Umbilical cord (tissue), 2 donors: ENCODE data around the gene ALX4. TPM values are rescaled to one million over a fixed set of nuclear protein-coding genes. Genes with fewer than 3 reads are reported as not detected.

Experiments used
- DNase-seq: peaks from one replicate; pipeline ENCODE4 v3.0.0-alpha.2; 2015; ENCODE audit warnings: low spot score
- total RNA-seq: library from RNA; depleted of rRNA; stranded (reverse); fragments of >200 nt; gene quantifications from one replicate; pipeline ENCODE4 v1.2.3, GENCODE V29; 2014; ENCODE audit warnings: low replicate concordance; ENCODE audit not compliant: insufficient read depth

Gene ALX4
- total RNA-seq, 1 donor from 2014 or later: 2.6 TPM

DNA sequence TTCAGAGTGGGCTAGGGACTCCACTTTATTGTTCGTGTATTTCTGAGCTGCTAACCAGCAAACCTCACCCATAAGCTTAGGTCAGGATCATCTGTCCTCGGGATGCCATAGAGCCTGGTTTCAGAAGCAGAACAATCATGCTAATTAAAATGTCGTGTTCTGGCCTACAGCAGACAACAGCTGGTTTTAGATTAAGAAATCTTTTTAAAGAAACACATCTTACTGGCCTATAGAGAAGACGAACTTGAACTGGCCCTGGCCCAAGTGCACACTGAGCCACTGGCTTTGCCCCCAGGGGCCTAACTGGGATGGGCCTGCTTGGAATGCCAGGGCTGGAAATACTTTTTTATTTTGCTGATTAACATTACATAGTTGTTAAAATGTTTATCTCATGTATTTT is 63.2 kb downstream of the ALX4 start:
- DNase-seq: peak; percentile 77

DNA sequence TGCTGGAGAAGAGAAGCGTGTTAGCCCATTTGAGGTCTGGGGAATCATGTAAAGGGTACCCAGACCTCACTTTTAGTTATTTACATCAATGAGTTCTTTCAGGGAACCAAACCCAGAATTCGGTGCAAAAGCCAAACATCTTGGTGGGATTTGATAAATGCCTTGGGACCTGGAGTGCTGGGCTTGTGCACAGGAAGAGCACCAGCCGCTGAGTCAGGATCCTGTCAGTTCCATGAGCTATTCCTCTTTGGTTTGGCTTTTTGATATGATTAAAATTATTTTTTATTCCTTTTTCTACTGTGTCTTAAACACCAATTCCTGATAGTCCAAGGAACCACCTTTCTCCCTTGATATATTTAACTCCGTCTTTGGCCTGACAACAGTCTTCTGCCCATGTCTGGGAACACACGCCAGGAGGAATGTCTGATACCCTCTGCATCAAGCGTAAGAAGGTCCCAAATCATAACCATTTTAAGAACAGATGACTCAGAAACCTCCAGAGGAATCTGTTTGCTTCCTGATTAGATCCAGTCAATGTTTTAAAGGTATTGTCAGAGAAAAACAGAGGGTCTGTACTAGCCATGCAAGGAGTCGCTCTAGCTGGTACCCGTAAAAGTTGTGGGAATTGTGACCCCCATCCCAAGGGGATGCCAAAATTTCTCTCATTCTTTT is 65.2 kb downstream of the ALX4 start:
- peak; percentile 48 for DNase-seq

DNA sequence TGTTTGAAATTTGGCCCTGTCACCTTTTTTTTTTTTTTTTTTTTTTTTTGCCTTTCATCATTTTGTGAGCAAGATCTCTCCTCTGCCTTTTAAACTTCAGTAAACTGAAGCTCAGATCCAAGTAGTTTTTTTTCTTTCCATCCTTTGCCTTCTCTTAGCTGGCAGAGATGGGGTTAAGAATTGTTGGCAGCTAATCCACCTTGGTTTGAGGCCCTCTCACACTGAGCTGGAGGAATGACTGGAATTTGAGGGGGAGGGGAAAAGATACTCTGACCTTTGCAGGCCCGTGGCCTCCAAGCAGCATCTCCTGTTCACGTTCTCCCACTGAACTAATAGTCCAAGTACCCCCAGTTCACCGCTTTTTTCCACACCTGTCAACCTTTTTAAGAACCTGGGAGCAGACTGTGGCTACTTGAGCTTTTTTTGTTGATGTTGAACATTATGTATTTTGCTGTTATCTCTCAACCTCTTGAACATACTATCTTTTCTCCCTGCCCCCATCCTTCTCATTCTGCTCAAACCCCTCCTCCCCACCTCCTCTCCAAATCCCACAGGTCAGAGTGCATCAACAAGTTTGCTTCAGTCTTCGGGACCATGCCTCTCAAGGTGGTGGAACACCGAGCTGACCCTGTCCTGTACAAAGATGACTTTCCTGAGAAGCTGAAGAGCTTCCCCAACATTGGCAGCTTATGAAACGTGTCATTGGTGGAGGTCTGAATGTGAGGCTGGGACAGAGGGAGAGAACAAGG is 66.2 kb downstream of the ALX4 start:
- peak; percentile 50 for DNase-seq

- no peak for DNase-seq
Measured at GRCh38 chr11:44243086-44243485, 66.9 kb downstream of the ALX4 start.

GRCh38 chr11:44241851-44242250 is 68.1 kb downstream of the ALX4 start:
- peak; percentile 35 for DNase-seq

GRCh38 chr11:44237156-44237555 is 72.8 kb downstream of the ALX4 start:
- peak; percentile 40 for DNase-seq

DNA sequence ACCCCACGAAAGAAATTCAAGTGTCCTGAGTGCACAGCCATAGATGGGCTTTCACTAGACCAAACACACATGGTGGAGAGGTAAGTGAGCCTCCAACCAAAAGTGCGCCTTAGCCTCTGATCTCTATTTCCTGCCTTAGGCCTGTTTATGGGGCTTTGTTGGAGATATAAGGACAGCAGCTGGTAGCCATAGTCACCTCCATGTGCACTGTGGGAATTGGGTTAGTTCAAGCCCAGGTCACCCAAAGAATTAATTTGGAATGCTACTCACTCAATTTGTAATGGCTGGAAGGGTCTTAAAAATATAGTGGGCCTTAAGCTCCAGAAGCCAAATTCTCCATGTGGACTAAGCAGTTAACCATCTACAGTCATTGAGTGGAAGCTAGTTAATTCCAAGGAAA is 73.6 kb downstream of the ALX4 start:
- DNase-seq: no peak

DNA sequence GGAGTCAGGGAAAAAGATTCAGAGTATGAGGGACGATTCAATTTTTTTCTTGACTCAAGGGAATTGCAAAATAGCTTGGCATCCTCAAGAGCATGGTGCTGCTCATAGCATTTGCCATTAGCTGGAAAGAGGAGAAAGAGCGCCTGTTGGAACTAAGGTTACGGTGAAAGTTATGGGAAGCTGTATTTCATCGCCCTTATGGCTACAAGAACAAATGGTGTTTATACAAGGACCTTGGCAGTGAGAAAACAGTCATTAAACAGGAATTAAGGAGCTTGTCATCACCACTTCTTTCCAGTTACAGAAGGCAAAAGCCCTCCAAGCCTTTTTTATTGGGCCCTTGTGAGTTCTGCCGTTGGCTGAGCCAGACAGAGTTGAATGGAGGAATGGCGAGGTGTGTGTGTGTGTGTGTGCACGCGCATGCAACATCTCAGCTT is 74.2 kb downstream of the ALX4 start:
- no peak for DNase-seq

GRCh38 chr11:44229624-44230023 is 80.3 kb downstream of the ALX4 start:
- DNase-seq: no peak

- no peak for DNase-seq
Measured at GRCh38 chr11:44229098-44229497, 80.8 kb downstream of the ALX4 start.

GRCh38 chr11:44228379-44228778 is 81.6 kb downstream of the ALX4 start:
- peak; percentile 59 for DNase-seq

GRCh38 chr11:44226945-44227344 is 83.0 kb downstream of the ALX4 start:
- no peak for DNase-seq

DNA sequence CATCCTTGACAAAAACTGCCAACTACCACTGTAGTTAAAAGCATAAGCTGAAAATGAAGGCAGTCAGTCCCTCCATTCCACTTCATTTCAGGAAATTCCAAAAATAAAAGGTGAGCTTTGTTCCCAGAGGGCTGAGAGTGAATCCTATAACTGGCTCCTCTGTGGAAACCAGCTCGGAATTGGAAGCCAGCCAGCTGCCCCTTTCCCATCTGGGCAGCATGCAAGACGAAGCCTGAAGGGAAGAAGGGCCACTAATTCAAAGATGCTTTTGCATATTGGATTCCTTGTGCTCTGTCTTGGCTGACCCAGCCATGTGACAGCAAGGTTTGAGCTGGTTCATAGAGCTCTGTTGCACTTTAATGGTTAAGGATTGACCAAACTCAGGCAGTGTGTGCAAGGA is 83.4 kb downstream of the ALX4 start:
- no peak for DNase-seq

GRCh38 chr11:44224867-44225501 is 85.0 kb downstream of the ALX4 start:
- DNase-seq: peak; percentile 57

DNA sequence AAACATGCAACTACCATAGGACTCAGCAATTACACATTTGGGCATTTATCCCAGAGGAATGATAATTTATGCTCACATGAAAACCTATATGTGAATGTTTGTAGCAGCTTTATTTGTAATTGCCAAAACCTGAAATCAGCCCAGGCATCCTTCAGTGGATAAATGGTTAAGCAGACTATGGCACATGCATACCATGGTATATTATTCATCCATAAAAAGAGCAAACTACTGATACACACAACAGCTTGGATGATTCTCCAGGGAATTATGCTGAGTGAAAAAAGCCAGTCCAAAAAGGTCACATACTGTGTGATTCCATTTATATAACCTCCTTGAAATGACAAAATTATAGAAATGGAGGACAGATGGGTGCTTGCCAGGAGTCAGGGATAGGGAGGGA is 86.7 kb downstream of the ALX4 start:
- no peak for DNase-seq

DNA sequence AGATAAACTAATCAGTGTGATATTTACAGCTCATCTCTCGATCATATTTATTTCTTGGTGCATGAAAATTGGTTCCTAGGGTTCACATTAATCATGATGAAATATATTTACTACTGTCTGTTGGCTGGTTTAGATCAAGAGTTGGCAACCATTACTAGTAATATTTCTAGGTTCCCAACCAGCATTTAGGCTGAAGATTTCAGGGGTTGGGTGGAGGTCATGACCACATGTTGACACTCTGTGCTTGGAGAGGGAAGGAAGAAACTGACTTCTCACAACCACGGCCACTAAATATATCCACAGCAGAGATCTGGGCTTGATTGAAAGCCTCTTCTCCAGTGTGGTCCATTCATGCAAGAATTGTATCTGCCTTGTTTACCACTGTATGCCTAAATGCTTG is 87.9 kb downstream of the ALX4 start:
- no peak for DNase-seq

DNA sequence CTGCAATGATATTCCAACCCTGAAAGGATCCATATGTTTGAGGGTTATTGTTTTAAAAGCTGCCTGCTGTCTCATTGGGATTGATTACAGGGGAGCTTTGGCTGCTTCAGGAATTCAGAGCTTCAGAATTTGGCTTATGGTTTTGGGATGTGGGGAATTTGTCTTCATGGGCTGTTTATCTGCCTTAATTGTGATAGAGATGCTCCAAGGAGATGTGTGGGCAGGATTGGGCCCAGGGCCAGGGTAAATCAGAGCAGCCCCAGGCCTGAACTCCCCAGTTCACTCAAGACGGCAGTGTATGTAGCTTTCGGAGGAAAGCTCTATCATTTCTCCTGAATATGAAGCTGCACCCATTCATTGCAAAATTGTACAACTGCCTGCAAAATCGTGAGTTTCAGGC is 88.5 kb downstream of the ALX4 start:
- no peak for DNase-seq

- DNase-seq: no peak
Measured at GRCh38 chr11:44219830-44220796, 89.8 kb downstream of the ALX4 start.

DNA sequence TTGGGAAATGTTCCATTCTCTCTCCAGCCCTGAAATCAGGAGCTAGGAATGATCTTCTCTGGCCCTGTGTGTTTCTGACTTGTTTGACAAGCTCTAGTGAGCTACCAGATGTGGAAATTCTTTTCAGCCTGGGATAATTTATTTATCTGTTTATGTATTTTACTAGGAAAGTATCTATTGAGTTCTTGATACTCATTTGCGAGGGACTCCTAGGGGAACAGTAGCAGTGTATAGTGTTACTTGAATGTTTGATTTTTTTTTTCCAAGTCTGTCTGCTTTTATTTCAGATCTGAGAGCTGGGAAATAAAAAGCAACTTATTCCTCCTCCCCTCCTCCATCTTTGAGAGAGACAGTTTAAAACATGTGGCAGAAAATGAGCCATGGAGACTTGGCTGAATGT is 92.5 kb downstream of the ALX4 start:
- DNase-seq: no peak

DNA sequence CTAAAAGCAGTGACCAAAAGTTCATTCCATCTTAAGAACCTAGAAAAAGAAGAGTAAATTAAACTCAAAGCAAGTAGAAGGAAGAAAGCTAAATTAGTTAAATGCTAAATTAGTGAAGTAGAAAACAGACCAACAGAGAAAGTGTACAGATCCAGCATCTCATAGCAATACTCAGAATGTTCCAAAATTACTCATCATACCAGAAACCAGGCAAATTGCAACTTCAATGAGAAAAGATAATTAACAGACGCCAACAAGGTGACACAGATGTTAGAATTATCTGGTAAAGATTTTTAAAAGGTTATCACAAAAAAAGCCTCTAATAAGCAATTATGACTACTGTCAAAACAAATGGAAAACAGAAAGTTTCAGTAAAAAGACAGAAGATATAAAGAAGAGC is 96.8 kb downstream of the ALX4 start:
- DNase-seq: no peak

GRCh38 chr11:44212128-44212527 is 97.8 kb downstream of the ALX4 start:
- DNase-seq: no peak
